Caki2 (cell line): ENCODE data around the gene ZNF664. TPM values are rescaled to one million over a fixed set of nuclear protein-coding genes. Genes with fewer than 3 reads are reported as not detected.

Experiments
- total RNA-seq: library from RNA; depleted of rRNA; stranded (reverse); fragments of >200 nt; shearing (Covaris generic); gene quantifications from 2 replicates; pipeline ENCODE4 v1.2.3, GENCODE V29; 2014; ENCODE audit warnings: low replicate concordance; rRNA removed

Gene ZNF664
- total RNA-seq, 1 experiment from 2014 or later = 44.9 TPM

Other genes with a start within 250 kb of the ZNF664 start
- 0.74 TPM in 1 of 2 replicates, not detected in the other for gene DNAH10, start 210.9 kb upstream of the ZNF664 start, total RNA-seq
- 3.5 and 4.3 TPM in 2 replicates for gene CCDC92, start 384 bp upstream of the ZNF664 start, total RNA-seq